GM23338 (cell line): Measurements from ENCODE around the gene UBTD1. TPM values are rescaled to one million over a fixed set of nuclear protein-coding genes. Genes with fewer than 3 reads are reported as not detected.

Experiments
- ATAC-seq: fragments of 200-7000 bp; cut with Tn5 transposase; 3 replicates; pipeline ENCODE4 v1.9.1; 2020
- DNase-seq: peaks from one replicate; pipeline ENCODE4 v3.0.0-alpha.2; 2015; ENCODE audit warnings: low spot score
- H2AFZ ChIP-seq: fragments of 200-600 bp; sonication (generic); 2 replicates; pipeline ENCODE4 v1.8.0; 2016; ENCODE audit warnings: antibody characterized with exemption, mild to moderate bottlenecking, moderate library complexity
- H3F3A ChIP-seq: fragments of 200-600 bp; sonication (generic); replicated peaks from 2 replicates; pipeline ENCODE4 v1.8.0; 2017; ENCODE audit warnings: antibody characterized with exemption, mixed run types, low read depth
- H3K27ac ChIP-seq: fragments of 200-600 bp; sonication (generic); 2 replicates; pipeline ENCODE4 v1.6.1; 2016; ENCODE audit warnings: low read depth
- H3K27me3 ChIP-seq: fragments of 200-600 bp; sonication (generic); 2 replicates; pipeline ENCODE4 v1.8.0; 2016; ENCODE audit warnings: mild to moderate bottlenecking, mixed run types, moderate library complexity; ENCODE audit not compliant: insufficient read depth
- H3K36me3 ChIP-seq: fragments of 200-600 bp; sonication (generic); 2 replicates; pipeline ENCODE4 v1.8.0; 2016; ENCODE audit warnings: mild to moderate bottlenecking; ENCODE audit not compliant: insufficient read depth
- H3K4me1 ChIP-seq: fragments of 200-600 bp; sonication (generic); 2 replicates; pipeline ENCODE4 v1.8.0; 2016; ENCODE audit warnings: mild to moderate bottlenecking, moderate library complexity; ENCODE audit not compliant: insufficient read depth
- H3K4me2 ChIP-seq: fragments of 200-600 bp; sonication (generic); 2 replicates; pipeline ENCODE4 v1.7.1; 2017; ENCODE audit warnings: mixed run types
- H3K4me3 ChIP-seq: fragments of 200-600 bp; sonication (generic); 2 replicates; pipeline ENCODE4 v1.6.1; 2016; ENCODE audit warnings: mixed run types
- H3K79me2 ChIP-seq: fragments of 200-600 bp; sonication (generic); replicated peaks from 2 replicates; pipeline ENCODE4 v1.8.0; 2017; ENCODE audit warnings: mild to moderate bottlenecking; ENCODE audit not compliant: insufficient read depth
- H3K9me2 ChIP-seq: fragments of 200-600 bp; sonication (generic); 2 replicates; pipeline ENCODE4 v1.8.0; 2017; ENCODE audit not compliant: insufficient read depth
- H4K20me1 ChIP-seq: fragments of 200-600 bp; sonication (generic); replicated peaks from 2 replicates; pipeline ENCODE4 v1.8.0; 2017; ENCODE audit warnings: mild to moderate bottlenecking; ENCODE audit not compliant: insufficient read depth
- H3K27ac Mint-ChIP-seq: 2 replicates; pipeline ENCODE4 v1.8.0; 2020; ENCODE audit warnings: inconsistent platforms, mild to moderate bottlenecking, moderate library complexity, mixed read lengths
- H3K27me3 Mint-ChIP-seq: 3 replicates; pipeline ENCODE4 v1.8.0; 2022; ENCODE audit warnings: low read depth, mild to moderate bottlenecking, moderate library complexity, mixed read lengths, inconsistent platforms; ENCODE audit not compliant: insufficient read depth, poor library complexity
- H3K36me3 Mint-ChIP-seq: 3 replicates; pipeline ENCODE4 v1.8.0; 2021; ENCODE audit warnings: low read depth, mild to moderate bottlenecking, inconsistent platforms, moderate library complexity, mixed read lengths
- H3K4me1 Mint-ChIP-seq: 3 replicates; pipeline ENCODE4 v1.8.0; 2020; ENCODE audit warnings: mild to moderate bottlenecking, inconsistent platforms, mixed read lengths
- H3K4me3 Mint-ChIP-seq: 3 replicates; pipeline ENCODE4 v1.8.0; 2021; ENCODE audit warnings: moderate library complexity, mild to moderate bottlenecking, inconsistent platforms, mixed read lengths
- H3K9me3 Mint-ChIP-seq: 3 replicates; pipeline ENCODE4 v1.8.0; 2020; ENCODE audit warnings: moderate library complexity, mild to moderate bottlenecking, inconsistent platforms, mixed read lengths
- CREB1 ChIP-seq: fragments of 250-450 bp; sonication (Bioruptor Pico); IDR thresholded peaks from 2 replicates; pipeline ENCODE4 v1.5.0; 2020; ENCODE audit warnings: low read depth, mild to moderate bottlenecking, moderate library complexity
- EZH2 ChIP-seq: fragments of 200-600 bp; sonication (generic); IDR thresholded peaks from one replicate; pipeline ENCODE4 v1.8.0; 2017; ENCODE audit warnings: antibody characterized with exemption, mild to moderate bottlenecking, low read depth; ENCODE audit not compliant: unreplicated experiment
- EZH2phosphoT487 ChIP-seq: fragments of 200-600 bp; sonication (generic); IDR thresholded peaks from one replicate; pipeline ENCODE4 v1.8.1; 2018; ENCODE audit warnings: antibody characterized with exemption; ENCODE audit not compliant: unreplicated experiment
- JUNB ChIP-seq: IDR thresholded peaks from one replicate; pipeline ENCODE4 v1.6.1; 2016; ENCODE audit warnings: antibody characterized with exemption; ENCODE audit not compliant: unreplicated experiment
- NANOG ChIP-seq: IDR thresholded peaks from 2 replicates; pipeline ENCODE4 v1.6.1; 2016; ENCODE audit warnings: antibody characterized with exemption, borderline replicate concordance
- STAT1 ChIP-seq: IDR thresholded peaks from one replicate; pipeline ENCODE4 v1.6.1; 2016; ENCODE audit warnings: antibody characterized with exemption; ENCODE audit not compliant: unreplicated experiment
- ZNF114 ChIP-seq: fragments of 250-450 bp; sonication (Bioruptor Pico); IDR thresholded peaks from 2 replicates; pipeline ENCODE4 v1.5.0; 2020; ENCODE audit warnings: mild to moderate bottlenecking, moderate library complexity
- ZNF331 ChIP-seq: fragments of 250-450 bp; sonication (Bioruptor Pico); IDR thresholded peaks from 2 replicates; pipeline ENCODE4 v1.5.0; 2020; ENCODE audit warnings: low read depth, mild to moderate bottlenecking, moderate library complexity
- polyA plus RNA-seq: library from polyadenylated mRNA; unstranded; fragments of >200 nt; fragmentation: Nextera tagmentation; extraction: Ambion mirVana; gene quantifications from 2 replicates; pipeline ENCODE4 v1.2.1, GENCODE V29; 2016
- total RNA-seq: library from RNA; depleted of rRNA; stranded (reverse); fragments of >200 nt; shearing (Covaris generic); gene quantifications from 2 replicates; pipeline ENCODE4 v1.2.3, GENCODE V29; 2014
- TF ChIP-seq, protein P1 (sequence below): IDR thresholded peaks from 2 replicates; pipeline ENCODE4 v1.6.1; 2016; ENCODE audit warnings: antibody characterized with exemption
- TF ChIP-seq, protein P2 (sequence below): fragments of 250-450 bp; sonication (Bioruptor Pico); IDR thresholded peaks from 2 replicates; pipeline ENCODE4 v1.5.0; 2020; ENCODE audit warnings: mild to moderate bottlenecking, moderate library complexity
- TF ChIP-seq, protein P3 (sequence below), 2 experiments: fragments of 200-600 bp in 1 of 2; sonication (generic) in 1 of 2; conservative IDR thresholded peaks; 2 replicates each; pipeline versions ENCODE4 v1.5.1 to v1.6.1; 2016 to 2017; ENCODE audit warnings: antibody characterized with exemption in 2 of 2, low read depth in 2 of 2, mild to moderate bottlenecking in 2 of 2, moderate library complexity in 1 of 2
- TF ChIP-seq, protein P4 (sequence below): IDR thresholded peaks from one replicate; pipeline ENCODE4 v1.6.1; 2018; ENCODE audit warnings: antibody characterized with exemption; ENCODE audit not compliant: unreplicated experiment

Gene UBTD1
- total and polyA plus RNA-seq, 2 experiments from 2014 or later = 17.3 to 29.0 TPM

DNA sequence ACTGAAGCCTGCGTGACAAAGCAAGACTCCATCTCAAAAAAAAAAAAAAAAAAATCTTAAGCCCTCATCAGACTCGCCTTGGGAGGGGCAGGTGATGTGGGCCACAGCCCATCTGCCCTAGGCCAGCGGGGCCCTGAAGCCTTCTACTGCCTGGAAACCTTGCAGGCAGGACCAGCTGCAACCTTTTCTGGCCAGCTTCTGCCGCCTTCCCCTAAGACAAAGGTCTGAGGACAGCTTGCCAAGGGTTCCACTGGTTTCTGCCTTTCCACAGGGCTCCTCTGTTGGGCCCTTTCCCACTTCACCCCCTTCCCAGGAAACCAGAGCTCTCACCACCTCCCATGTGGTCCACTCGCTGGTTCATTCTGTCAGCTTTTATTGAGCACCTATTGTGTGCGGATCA lies 35.2 kb downstream of the UBTD1 start:
- H3K4me3 ChIP-seq = no peak overlapping the region
- no peaks in the 10 kb centered on the region for H3K9me2 ChIP-seq
- Mint-ChIP-seq H3K9me3 (peaks cover 11% of the 10 kb centered on the region), H3K4me1 (peaks cover 10% of the 10 kb centered on the region), H3K27me3 (peaks cover 5% of the 10 kb centered on the region), H3K36me3 (peaks cover 9% of the 10 kb centered on the region), H3K27ac (no peak overlapping the region), H3K4me3 (no peak overlapping the region)
- no peak overlapping the region for H2AFZ ChIP-seq
- no peak overlapping the region for H3K27ac ChIP-seq
- TF ChIP-seq NANOG (no peak), ZNF114 (CRISPR knock-in tag) (no peak), EZH2 (no peak), STAT1 (no peak), EZH2phosphoT487 (no peak), JUNB (no peak), CREB1 (CRISPR knock-in tag) (no peak), ZNF331 (CRISPR knock-in tag) (no peak)
- TF ChIP-seq, protein P1, sequence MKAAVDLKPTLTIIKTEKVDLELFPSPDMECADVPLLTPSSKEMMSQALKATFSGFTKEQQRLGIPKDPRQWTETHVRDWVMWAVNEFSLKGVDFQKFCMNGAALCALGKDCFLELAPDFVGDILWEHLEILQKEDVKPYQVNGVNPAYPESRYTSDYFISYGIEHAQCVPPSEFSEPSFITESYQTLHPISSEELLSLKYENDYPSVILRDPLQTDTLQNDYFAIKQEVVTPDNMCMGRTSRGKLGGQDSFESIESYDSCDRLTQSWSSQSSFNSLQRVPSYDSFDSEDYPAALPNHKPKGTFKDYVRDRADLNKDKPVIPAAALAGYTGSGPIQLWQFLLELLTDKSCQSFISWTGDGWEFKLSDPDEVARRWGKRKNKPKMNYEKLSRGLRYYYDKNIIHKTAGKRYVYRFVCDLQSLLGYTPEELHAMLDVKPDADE = no peak
- TF ChIP-seq, protein P2, sequence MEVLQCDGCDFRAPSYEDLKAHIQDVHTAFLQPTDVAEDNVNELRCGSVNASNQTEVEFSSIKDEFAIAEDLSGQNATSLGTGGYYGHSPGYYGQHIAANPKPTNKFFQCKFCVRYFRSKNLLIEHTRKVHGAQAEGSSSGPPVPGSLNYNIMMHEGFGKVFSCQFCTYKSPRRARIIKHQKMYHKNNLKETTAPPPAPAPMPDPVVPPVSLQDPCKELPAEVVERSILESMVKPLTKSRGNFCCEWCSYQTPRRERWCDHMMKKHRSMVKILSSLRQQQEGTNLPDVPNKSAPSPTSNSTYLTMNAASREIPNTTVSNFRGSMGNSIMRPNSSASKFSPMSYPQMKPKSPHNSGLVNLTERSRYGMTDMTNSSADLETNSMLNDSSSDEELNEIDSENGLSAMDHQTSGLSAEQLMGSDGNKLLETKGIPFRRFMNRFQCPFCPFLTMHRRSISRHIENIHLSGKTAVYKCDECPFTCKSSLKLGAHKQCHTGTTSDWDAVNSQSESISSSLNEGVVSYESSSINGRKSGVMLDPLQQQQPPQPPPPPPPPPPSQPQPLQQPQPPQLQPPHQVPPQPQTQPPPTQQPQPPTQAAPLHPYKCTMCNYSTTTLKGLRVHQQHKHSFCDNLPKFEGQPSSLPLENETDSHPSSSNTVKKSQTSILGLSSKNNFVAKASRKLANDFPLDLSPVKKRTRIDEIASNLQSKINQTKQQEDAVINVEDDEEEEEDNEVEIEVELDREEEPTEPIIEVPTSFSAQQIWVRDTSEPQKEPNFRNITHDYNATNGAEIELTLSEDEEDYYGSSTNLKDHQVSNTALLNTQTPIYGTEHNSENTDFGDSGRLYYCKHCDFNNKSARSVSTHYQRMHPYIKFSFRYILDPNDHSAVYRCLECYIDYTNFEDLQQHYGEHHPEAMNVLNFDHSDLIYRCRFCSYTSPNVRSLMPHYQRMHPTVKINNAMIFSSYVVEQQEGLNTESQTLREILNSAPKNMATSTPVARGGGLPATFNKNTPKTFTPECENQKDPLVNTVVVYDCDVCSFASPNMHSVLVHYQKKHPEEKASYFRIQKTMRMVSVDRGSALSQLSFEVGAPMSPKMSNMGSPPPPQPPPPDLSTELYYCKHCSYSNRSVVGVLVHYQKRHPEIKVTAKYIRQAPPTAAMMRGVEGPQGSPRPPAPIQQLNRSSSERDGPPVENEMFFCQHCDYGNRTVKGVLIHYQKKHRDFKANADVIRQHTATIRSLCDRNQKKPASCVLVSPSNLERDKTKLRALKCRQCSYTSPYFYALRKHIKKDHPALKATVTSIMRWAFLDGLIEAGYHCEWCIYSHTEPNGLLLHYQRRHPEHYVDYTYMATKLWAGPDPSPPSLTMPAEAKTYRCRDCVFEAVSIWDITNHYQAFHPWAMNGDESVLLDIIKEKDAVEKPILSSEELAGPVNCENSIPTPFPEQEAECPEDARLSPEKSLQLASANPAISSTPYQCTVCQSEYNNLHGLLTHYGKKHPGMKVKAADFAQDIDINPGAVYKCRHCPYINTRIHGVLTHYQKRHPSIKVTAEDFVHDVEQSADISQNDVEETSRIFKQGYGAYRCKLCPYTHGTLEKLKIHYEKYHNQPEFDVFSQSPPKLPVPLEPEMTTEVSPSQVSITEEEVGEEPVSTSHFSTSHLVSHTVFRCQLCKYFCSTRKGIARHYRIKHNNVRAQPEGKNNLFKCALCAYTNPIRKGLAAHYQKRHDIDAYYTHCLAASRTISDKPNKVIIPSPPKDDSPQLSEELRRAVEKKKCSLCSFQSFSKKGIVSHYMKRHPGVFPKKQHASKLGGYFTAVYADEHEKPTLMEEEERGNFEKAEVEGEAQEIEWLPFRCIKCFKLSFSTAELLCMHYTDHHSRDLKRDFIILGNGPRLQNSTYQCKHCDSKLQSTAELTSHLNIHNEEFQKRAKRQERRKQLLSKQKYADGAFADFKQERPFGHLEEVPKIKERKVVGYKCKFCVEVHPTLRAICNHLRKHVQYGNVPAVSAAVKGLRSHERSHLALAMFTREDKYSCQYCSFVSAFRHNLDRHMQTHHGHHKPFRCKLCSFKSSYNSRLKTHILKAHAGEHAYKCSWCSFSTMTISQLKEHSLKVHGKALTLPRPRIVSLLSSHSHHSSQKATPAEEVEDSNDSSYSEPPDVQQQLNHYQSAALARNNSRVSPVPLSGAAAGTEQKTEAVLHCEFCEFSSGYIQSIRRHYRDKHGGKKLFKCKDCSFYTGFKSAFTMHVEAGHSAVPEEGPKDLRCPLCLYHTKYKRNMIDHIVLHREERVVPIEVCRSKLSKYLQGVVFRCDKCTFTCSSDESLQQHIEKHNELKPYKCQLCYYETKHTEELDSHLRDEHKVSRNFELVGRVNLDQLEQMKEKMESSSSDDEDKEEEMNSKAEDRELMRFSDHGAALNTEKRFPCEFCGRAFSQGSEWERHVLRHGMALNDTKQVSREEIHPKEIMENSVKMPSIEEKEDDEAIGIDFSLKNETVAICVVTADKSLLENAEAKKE = no peak
- TF ChIP-seq, protein P3, sequence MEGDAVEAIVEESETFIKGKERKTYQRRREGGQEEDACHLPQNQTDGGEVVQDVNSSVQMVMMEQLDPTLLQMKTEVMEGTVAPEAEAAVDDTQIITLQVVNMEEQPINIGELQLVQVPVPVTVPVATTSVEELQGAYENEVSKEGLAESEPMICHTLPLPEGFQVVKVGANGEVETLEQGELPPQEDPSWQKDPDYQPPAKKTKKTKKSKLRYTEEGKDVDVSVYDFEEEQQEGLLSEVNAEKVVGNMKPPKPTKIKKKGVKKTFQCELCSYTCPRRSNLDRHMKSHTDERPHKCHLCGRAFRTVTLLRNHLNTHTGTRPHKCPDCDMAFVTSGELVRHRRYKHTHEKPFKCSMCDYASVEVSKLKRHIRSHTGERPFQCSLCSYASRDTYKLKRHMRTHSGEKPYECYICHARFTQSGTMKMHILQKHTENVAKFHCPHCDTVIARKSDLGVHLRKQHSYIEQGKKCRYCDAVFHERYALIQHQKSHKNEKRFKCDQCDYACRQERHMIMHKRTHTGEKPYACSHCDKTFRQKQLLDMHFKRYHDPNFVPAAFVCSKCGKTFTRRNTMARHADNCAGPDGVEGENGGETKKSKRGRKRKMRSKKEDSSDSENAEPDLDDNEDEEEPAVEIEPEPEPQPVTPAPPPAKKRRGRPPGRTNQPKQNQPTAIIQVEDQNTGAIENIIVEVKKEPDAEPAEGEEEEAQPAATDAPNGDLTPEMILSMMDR (conservative IDR thresholded peaks at IDR 0.05; ENCODE audit: low read depth in 2 of 2) = no peak
- TF ChIP-seq, protein P4, sequence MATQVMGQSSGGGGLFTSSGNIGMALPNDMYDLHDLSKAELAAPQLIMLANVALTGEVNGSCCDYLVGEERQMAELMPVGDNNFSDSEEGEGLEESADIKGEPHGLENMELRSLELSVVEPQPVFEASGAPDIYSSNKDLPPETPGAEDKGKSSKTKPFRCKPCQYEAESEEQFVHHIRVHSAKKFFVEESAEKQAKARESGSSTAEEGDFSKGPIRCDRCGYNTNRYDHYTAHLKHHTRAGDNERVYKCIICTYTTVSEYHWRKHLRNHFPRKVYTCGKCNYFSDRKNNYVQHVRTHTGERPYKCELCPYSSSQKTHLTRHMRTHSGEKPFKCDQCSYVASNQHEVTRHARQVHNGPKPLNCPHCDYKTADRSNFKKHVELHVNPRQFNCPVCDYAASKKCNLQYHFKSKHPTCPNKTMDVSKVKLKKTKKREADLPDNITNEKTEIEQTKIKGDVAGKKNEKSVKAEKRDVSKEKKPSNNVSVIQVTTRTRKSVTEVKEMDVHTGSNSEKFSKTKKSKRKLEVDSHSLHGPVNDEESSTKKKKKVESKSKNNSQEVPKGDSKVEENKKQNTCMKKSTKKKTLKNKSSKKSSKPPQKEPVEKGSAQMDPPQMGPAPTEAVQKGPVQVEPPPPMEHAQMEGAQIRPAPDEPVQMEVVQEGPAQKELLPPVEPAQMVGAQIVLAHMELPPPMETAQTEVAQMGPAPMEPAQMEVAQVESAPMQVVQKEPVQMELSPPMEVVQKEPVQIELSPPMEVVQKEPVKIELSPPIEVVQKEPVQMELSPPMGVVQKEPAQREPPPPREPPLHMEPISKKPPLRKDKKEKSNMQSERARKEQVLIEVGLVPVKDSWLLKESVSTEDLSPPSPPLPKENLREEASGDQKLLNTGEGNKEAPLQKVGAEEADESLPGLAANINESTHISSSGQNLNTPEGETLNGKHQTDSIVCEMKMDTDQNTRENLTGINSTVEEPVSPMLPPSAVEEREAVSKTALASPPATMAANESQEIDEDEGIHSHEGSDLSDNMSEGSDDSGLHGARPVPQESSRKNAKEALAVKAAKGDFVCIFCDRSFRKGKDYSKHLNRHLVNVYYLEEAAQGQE = no peak
- no peaks in the 10 kb centered on the region for H3K36me3 ChIP-seq
- H3K27me3 ChIP-seq = no peaks in the 10 kb centered on the region
- H3F3A ChIP-seq = 0 out of 2 replicates have a peak, but pooled peaks cover 3% of the 10 kb centered on the region
- DNase-seq (no peak), ATAC-seq (no peak)
- H3K79me2 ChIP-seq = 0 out of 2 replicates have a peak, but pooled peaks cover 4% of the 10 kb centered on the region
- H3K4me1 ChIP-seq = 0 out of 2 replicates have a peak, but pooled peaks cover 1% of the 10 kb centered on the region
- no peak overlapping the region for H3K4me2 ChIP-seq
- H4K20me1 ChIP-seq = peaks cover 2% of the 10 kb centered on the region; the same call in 1 of the 2 replicates
